ENCODE results near the gene ERCC6. TPM values are rescaled to one million over a fixed set of nuclear protein-coding genes. Genes with fewer than 3 reads are reported as not detected.

Gene ERCC6
- polyA plus RNA-seq, 1 of the 3 experiments (the other 2 are of a cell fraction), result 4.5 TPM

- H3K27ac ChIP-seq (ENCODE audit: low read depth in 2 of 2, low read length in 1 of 2), result no peak overlapping the region
Observed at GRCh38 chr10:49559476-49559875, 20.6 kb upstream of the ERCC6 start.

GRCh38 chr10:49558190-49558589, 19.3 kb upstream of the ERCC6 start:
- no peaks in the 10 kb centered on the region for H3K79me2 ChIP-seq (ENCODE audit: insufficient read depth)
- H3K27ac ChIP-seq (ENCODE audit: low read depth in 2 of 2, low read length in 1 of 2), result no peak overlapping the region
- no peak overlapping the region for H3K9ac ChIP-seq
- CTCF ChIA-PET, result no interaction called here
- DNase-seq, result no peak
- H3K4me1 ChIP-seq (ENCODE audit: control insufficient read depth in 1 of 2, insufficient read depth in 2 of 2, low read depth in 1 of 2, low read length in 1 of 2), result peaks cover 0 to 13% of the 10 kb centered on the region in 2 experiments; a peak in 1 of 4 replicates
- no peaks in the 10 kb centered on the region for H3K9me3 ChIP-seq
- H3K9me2 ChIP-seq, result no peaks in the 10 kb centered on the region
- H4K20me1 ChIP-seq (ENCODE audit: insufficient read depth), result no peaks in the 10 kb centered on the region
- no peaks in the 10 kb centered on the region for H3K27me3 ChIP-seq (ENCODE audit: insufficient read depth)
- H3K4me2 ChIP-seq, result no peak overlapping the region
- POLR2A ChIA-PET, result no interaction called here
- H3K4me3 ChIP-seq (ENCODE audit: low read depth in 2 of 2, low read length in 1 of 2), result no peak overlapping the region
- no peaks in the 10 kb centered on the region for H3F3A ChIP-seq (replicated peaks; ENCODE audit: insufficient read depth)
- H3K36me3 ChIP-seq (replicated peaks in 1 of 2; ENCODE audit: control insufficient read depth in 1 of 2, insufficient read depth in 2 of 2, low read length in 1 of 2), result no peaks in the 10 kb centered on the region
- WGBS (ENCODE audit: low lambda C conversion rate), result 75% methylated on average over 5 of the region's 5 CpGs
- no peak overlapping the region for H2AFZ ChIP-seq (ENCODE audit: low read depth)
- TF ChIP-seq JUND (IDR thresholded peaks at IDR 0.05) (no peak), FOXJ3 (CRISPR knock-in tag; IDR thresholded peaks at IDR 0.05) (no peak), USF2 (IDR thresholded peaks at IDR 0.05; ENCODE audit: borderline replicate concordance, low read depth, low read length) (no peak)

More at GRCh38 chr10:49559476-49559875, 20.6 kb upstream of the ERCC6 start:
- Histone ChIP-seq H3K36me3 (replicated peaks in 1 of 2; ENCODE audit: control insufficient read depth in 1 of 2, insufficient read depth in 2 of 2, low read length in 1 of 2) (no peaks in the 10 kb centered on the region), H3K79me2 (ENCODE audit: insufficient read depth) (no peaks in the 10 kb centered on the region), H2AFZ (ENCODE audit: low read depth) (no peak overlapping the region), H3K4me2 (no peak overlapping the region), H4K20me1 (ENCODE audit: insufficient read depth) (no peaks in the 10 kb centered on the region), H3K27me3 (ENCODE audit: insufficient read depth) (no peaks in the 10 kb centered on the region), H3F3A (replicated peaks; ENCODE audit: insufficient read depth) (no peaks in the 10 kb centered on the region), H3K9me3 (no peaks in the 10 kb centered on the region), H3K4me1 (ENCODE audit: control insufficient read depth in 1 of 2, insufficient read depth in 2 of 2, low read depth in 1 of 2, low read length in 1 of 2) (peaks cover 0 to 13% of the 10 kb centered on the region in 2 experiments; a peak in 1 of 4 replicates), H3K4me3 (ENCODE audit: low read depth in 2 of 2, low read length in 1 of 2) (no peak overlapping the region), H3K9ac (no peak overlapping the region), H3K9me2 (no peaks in the 10 kb centered on the region)
- 82% methylated on average over 1 of the region's 1 CpG for WGBS (ENCODE audit: low lambda C conversion rate)
- no peak for DNase-seq
- ChIA-PET CTCF (no interaction called here), POLR2A (no interaction called here)
- TF ChIP-seq MEF2A (IDR thresholded peaks at IDR 0.05; ENCODE audit: borderline replicate concordance, low read depth) (no peak), SMC3 (IDR thresholded peaks at IDR 0.05; ENCODE audit: low read depth, low read length) (no peak), YY1 (IDR thresholded peaks at IDR 0.05; ENCODE audit: low read depth) (no peak), FOXJ3 (CRISPR knock-in tag; IDR thresholded peaks at IDR 0.05) (no peak), NFIC (IDR thresholded peaks at IDR 0.05; ENCODE audit: borderline replicate concordance) (no peak)
- TF ChIP-seq, protein P1, sequence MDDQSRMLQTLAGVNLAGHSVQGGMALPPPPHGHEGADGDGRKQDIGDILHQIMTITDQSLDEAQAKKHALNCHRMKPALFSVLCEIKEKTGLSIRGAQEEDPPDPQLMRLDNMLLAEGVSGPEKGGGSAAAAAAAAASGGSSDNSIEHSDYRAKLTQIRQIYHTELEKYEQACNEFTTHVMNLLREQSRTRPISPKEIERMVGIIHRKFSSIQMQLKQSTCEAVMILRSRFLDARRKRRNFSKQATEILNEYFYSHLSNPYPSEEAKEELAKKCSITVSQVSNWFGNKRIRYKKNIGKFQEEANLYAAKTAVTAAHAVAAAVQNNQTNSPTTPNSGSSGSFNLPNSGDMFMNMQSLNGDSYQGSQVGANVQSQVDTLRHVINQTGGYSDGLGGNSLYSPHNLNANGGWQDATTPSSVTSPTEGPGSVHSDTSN (IDR thresholded peaks at IDR 0.05), result no peak

DNA sequence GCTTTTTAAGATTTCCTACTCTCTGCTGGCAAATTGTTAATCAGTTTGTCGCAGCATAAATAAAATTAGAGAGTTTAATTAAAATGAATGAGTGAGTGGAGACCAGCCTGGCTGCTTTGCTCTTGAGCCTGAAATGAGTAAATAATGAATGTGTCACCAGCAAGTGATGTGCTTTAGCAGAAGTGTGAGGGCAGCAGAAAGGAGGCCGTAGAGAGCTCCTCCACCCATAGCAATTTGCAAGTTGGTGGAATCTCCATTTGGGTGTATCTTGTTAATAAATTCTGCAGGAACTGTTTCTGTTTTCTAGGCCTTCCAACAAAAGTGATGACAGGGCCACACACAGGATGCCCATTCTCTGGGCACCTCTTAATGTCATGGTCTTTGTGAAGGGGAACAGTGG, 18.8 kb upstream of the ERCC6 start:
- no peaks in the 10 kb centered on the region for H3K36me3 ChIP-seq (replicated peaks in 1 of 2; ENCODE audit: control insufficient read depth in 1 of 2, insufficient read depth in 2 of 2, low read length in 1 of 2)
- no peaks in the 10 kb centered on the region for H3K27me3 ChIP-seq (ENCODE audit: insufficient read depth)
- WGBS (ENCODE audit: low lambda C conversion rate), result 73% methylated on average over 2 of the region's 2 CpGs
- peaks cover 3% of the 10 kb centered on the region for H3F3A ChIP-seq (replicated peaks; ENCODE audit: insufficient read depth)
- no peak overlapping the region for H3K9ac ChIP-seq
- ChIA-PET POLR2A (no interaction called here), CTCF (no interaction called here)
- H3K79me2 ChIP-seq (ENCODE audit: insufficient read depth), result no peaks in the 10 kb centered on the region
- no peak for TF ChIP-seq NFIC (IDR thresholded peaks at IDR 0.05; ENCODE audit: borderline replicate concordance)
- no peak overlapping the region for H3K27ac ChIP-seq (ENCODE audit: low read depth in 2 of 2, low read length in 1 of 2)
- H3K4me2 ChIP-seq, result no peak overlapping the region
- H4K20me1 ChIP-seq (ENCODE audit: insufficient read depth), result no peaks in the 10 kb centered on the region
- DNase-seq, result no peak
- no peaks in the 10 kb centered on the region for H3K9me3 ChIP-seq
- no peak overlapping the region for H3K4me3 ChIP-seq (ENCODE audit: low read depth in 2 of 2, low read length in 1 of 2)
- no peaks in the 10 kb centered on the region for H3K9me2 ChIP-seq
- no peak overlapping the region for H2AFZ ChIP-seq (ENCODE audit: low read depth)
- peaks cover 0 to 13% of the 10 kb centered on the region in 2 experiments; a peak in 1 of 4 replicates for H3K4me1 ChIP-seq (ENCODE audit: control insufficient read depth in 1 of 2, insufficient read depth in 2 of 2, low read depth in 1 of 2, low read length in 1 of 2)

All from SK-N-SH (cell line).